OCI-LY3 (cell line): ENCODE measurements around the gene EML1.

ENCODE experiments used
- CTCF ChIP-seq: fragments of 200-600, 300-600 bp; sonication (generic); IDR thresholded peaks from 2 replicates; pipeline ENCODE4 v1.5.1; 2014; ENCODE audit warnings: antibody characterized with exemption, low read length, low read depth
- EZH2phosphoT487 ChIP-seq: fragments of 200-600 bp; shearing (Covaris generic); IDR thresholded peaks from 2 replicates; pipeline ENCODE4 v1.6.1; 2018; ENCODE audit warnings: antibody characterized with exemption, mixed run types, low read depth

- TF ChIP-seq CTCF (no peak), EZH2phosphoT487 (no peak)
Observed at GRCh38 chr14:99824776-99825175, 31.6 kb downstream of the EML1 start.
